Stomach (tissue), 9 donors: Measurements from ENCODE around the gene TTYH3. TPM values are rescaled to one million over a fixed set of nuclear protein-coding genes. Genes with fewer than 3 reads are reported as not detected.

Experiments
- DNase-seq, 2 donors: peaks; one replicate each; pipeline versions ENCODE4 v3.0.0 to v3.0.0-alpha.2; 2013 to 2019
- H3K27ac ChIP-seq, 5 donors: fragments of 200-600 bp in 4 of 5; sonication (generic) in 4 of 5; one replicate each; pipeline ENCODE4 v1.5.1; 2013 to 2019; ENCODE audit warnings: mild to moderate bottlenecking in 1 of 5, moderate library complexity in 1 of 5
- H3K27me3 ChIP-seq, 3 donors: fragments of 200-600 bp; sonication (generic); one replicate each; pipeline ENCODE4 v1.5.1; 2017 to 2019; ENCODE audit warnings: mixed run types in 1 of 3
- H3K36me3 ChIP-seq, 4 donors: fragments of 200-600 bp; sonication (generic); 1 replicate in 3 of 4; 2 replicates in 1 of 4; pipeline ENCODE4 v1.5.1; 2016 to 2019
- H3K4me1 ChIP-seq, 4 donors: fragments of 200-600 bp; sonication (generic); one replicate each; pipeline ENCODE4 v1.5.1; 2016 to 2019
- H3K4me3 ChIP-seq, 4 donors: fragments of 200-600 bp; sonication (generic) in 3 of 4; one replicate each; pipeline ENCODE4 v1.5.1; 2016 to 2019; ENCODE audit warnings: mild to moderate bottlenecking in 1 of 4
- H3K9me3 ChIP-seq, 4 donors: fragments of 200-600 bp; sonication (generic); one replicate each; pipeline ENCODE4 v1.5.1; 2016 to 2019
- EP300 ChIP-seq: sonication (generic); formaldehyde crosslinking; IDR thresholded peaks from one replicate; pipeline ENCODE4 v1.6.1; 2017; ENCODE audit warnings: antibody characterized with exemption
- POLR2A ChIP-seq, 4 donors: fragments of 450-650 bp; IDR thresholded peaks; one replicate each; pipeline ENCODE4 v1.6.1; 2016; ENCODE audit warnings: antibody characterized with exemption in 4 of 4, control low read depth in 2 of 4, mild to moderate bottlenecking in 1 of 4, moderate library complexity in 1 of 4
- POLR2AphosphoS5 ChIP-seq, 3 donors: sonication (generic); formaldehyde crosslinking; IDR thresholded peaks; one replicate each; pipeline ENCODE4 v1.6.1; 2016; ENCODE audit warnings: antibody characterized with exemption in 3 of 3
- WGBS, 5 donors: extraction: QIAGEN DNeasy Blood & Tissue Kit in 3 of 5; methylation state at CpG; one replicate each; pipeline versions ENCODE4 v1.1.5 to v1.1.7; 2013 to 2018; 5-methylcytosine and 5-hydroxymethylcytosine counted together
- intact Hi-C: fragments of 100-400 bp; cut with DNase I; formaldehyde crosslinking; loops from one replicate; pipeline ENCODE4 v1.15.1; 2023; ENCODE audit warnings: low total_unique reads
- polyA plus RNA-seq, 3 donors: library from polyadenylated mRNA; stranded (reverse); fragments of 200-250 nt; gene quantifications; one replicate each; pipeline ENCODE4 v1.2.3, GENCODE V29; 2013
- total RNA-seq, 5 donors: library from RNA; depleted of rRNA; stranded (reverse); fragments of >200 nt; gene quantifications; one replicate each; pipeline versions ENCODE4 v1.1.0 to v1.2.3, GENCODE V29; 2014 to 2016
- TF ChIP-seq, protein P1 (sequence below), 7 experiments: fragments of 450-650 bp in 4 of 7; fragments of 200-600 bp in 3 of 7; sonication (generic) in 3 of 7; IDR thresholded peaks; one replicate each; pipeline ENCODE4 v1.5.1; 2016 to 2019; ENCODE audit warnings: antibody characterized with exemption in 7 of 7, control low read depth in 2 of 7, mild to moderate bottlenecking in 1 of 7
- donor health status: healthy with polysubstance abuse.
- donor health status: Bipolar disorder and iron deficiency.
- donor health status: healthy.

TTYH3 gene
- total and polyA plus RNA-seq, 8 donors, result 4.1 to 79.1 (median 16.2) TPM

DNA sequence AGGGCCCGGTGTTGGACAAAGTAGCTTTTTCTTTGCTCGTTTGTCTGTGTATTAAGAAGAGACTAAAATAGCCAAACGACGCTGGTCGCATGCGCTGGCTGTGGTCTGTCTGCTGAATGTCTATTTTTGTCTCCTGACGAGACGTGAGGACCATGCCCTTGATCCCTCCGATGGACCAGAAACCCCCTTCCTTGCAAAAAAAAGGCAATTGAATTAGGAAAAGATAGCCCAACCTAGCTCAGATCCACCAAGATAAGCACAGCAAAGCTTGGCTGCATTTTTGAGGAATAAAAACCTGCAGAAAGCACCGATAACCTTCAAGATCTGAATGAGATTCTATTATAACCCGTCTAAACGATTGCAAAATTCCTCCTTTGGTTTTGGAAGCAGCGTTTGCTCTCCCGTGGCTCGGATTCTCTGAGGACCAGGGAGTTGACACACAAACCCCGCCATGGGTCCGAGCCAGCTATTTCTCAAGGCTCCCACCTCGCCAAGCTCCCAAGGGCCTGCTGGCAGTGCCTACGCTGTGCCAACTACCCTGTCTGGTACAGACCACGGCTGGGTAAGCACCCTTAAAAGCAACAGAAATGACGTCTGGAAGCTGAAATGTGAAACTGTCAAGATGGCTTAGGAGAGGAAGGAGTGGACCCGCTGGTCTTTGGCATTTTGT, 17.7 kb upstream of the TTYH3 start:
- peak; percentile 31 to 60 (median 36) for TF ChIP-seq POLR2AphosphoS5 (IDR thresholded peaks at IDR 0.05)
- TF ChIP-seq EP300, result no peak
- TF ChIP-seq, protein P1, sequence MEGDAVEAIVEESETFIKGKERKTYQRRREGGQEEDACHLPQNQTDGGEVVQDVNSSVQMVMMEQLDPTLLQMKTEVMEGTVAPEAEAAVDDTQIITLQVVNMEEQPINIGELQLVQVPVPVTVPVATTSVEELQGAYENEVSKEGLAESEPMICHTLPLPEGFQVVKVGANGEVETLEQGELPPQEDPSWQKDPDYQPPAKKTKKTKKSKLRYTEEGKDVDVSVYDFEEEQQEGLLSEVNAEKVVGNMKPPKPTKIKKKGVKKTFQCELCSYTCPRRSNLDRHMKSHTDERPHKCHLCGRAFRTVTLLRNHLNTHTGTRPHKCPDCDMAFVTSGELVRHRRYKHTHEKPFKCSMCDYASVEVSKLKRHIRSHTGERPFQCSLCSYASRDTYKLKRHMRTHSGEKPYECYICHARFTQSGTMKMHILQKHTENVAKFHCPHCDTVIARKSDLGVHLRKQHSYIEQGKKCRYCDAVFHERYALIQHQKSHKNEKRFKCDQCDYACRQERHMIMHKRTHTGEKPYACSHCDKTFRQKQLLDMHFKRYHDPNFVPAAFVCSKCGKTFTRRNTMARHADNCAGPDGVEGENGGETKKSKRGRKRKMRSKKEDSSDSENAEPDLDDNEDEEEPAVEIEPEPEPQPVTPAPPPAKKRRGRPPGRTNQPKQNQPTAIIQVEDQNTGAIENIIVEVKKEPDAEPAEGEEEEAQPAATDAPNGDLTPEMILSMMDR (IDR thresholded peaks at IDR 0.05), result no peak
- no peak for TF ChIP-seq POLR2A (IDR thresholded peaks at IDR 0.05)

DNA sequence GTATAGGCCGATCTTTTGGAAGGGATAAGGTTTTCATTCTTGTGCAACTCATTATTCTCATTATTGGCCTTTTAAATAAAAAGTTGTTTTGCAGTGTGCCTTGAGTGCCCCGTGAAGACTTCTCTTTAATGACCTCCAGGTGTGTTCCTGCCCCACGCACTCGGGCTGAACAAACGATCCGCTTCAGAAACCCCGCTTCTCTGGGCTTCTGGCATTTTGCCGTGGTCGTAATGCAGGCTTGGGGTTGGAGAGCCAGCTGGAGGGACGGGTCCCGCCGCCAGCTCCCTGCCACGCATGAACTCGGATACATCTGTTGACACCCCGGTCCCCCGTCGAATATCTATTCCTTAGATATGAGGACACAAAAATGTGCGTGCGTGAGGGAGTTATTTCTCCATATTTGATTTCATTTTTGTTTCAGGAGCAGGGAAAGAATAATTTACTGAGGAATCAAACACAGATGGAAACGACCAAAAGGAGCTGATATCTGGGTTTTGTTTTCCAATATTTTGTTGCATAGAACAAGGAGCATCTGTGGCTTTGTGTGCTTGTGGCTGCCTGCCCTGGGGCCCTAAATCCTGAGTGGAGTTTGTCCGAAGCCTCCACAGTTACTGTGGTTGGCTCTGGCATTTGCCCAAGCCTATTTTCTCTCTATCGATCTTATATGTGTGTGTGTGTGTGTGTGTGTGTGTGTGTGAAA, 17.0 kb upstream of the TTYH3 start:
- peak overlapping the region in 1 of 5 donors; percentile 57 for H3K27ac ChIP-seq
- H3K27me3 ChIP-seq, result no peaks in the 10 kb centered on the region
- H3K9me3 ChIP-seq, result no peaks in the 10 kb centered on the region
- WGBS, 5 donors, result 62 to 77% (median 75%) methylated on average over 22 of the region's 22 CpGs
- DNase-seq, result peak in 1 of 2 donors; percentile 46
- H3K4me1 ChIP-seq, result peaks cover 16 to 60% (median 38%) of the 10 kb centered on the region in 4 donors
- peaks cover 0 to 17% (median 12%) of the 10 kb centered on the region in 4 donors for H3K36me3 ChIP-seq
- intact Hi-C loops, result no loop called here
- H3K4me3 ChIP-seq, result no peak overlapping the region
- TF ChIP-seq POLR2A (IDR thresholded peaks at IDR 0.05), result no peak
- TF ChIP-seq, protein P1 (IDR thresholded peaks at IDR 0.05), result no peak
- no peak for TF ChIP-seq POLR2AphosphoS5 (IDR thresholded peaks at IDR 0.05)
- no peak for TF ChIP-seq EP300

More for the DNA sequence above, 17.7 kb upstream of the TTYH3 start:
- Histone ChIP-seq H3K36me3 (peaks cover 0 to 17% (median 13%) of the 10 kb centered on the region in 4 donors), H3K4me3 (no peak overlapping the region), H3K27me3 (no peaks in the 10 kb centered on the region), H3K4me1 (peaks cover 16 to 55% (median 36%) of the 10 kb centered on the region in 4 donors), H3K9me3 (no peaks in the 10 kb centered on the region), H3K27ac (peak overlapping the region in 1 of 5 donors; percentile 57)
- DNase-seq, result peak in 1 of 2 donors; percentile 49
- WGBS, 5 donors, result 50 to 72% (median 68%) methylated on average over 22 of the region's 22 CpGs
- intact Hi-C loops, result no loop called here

DNA sequence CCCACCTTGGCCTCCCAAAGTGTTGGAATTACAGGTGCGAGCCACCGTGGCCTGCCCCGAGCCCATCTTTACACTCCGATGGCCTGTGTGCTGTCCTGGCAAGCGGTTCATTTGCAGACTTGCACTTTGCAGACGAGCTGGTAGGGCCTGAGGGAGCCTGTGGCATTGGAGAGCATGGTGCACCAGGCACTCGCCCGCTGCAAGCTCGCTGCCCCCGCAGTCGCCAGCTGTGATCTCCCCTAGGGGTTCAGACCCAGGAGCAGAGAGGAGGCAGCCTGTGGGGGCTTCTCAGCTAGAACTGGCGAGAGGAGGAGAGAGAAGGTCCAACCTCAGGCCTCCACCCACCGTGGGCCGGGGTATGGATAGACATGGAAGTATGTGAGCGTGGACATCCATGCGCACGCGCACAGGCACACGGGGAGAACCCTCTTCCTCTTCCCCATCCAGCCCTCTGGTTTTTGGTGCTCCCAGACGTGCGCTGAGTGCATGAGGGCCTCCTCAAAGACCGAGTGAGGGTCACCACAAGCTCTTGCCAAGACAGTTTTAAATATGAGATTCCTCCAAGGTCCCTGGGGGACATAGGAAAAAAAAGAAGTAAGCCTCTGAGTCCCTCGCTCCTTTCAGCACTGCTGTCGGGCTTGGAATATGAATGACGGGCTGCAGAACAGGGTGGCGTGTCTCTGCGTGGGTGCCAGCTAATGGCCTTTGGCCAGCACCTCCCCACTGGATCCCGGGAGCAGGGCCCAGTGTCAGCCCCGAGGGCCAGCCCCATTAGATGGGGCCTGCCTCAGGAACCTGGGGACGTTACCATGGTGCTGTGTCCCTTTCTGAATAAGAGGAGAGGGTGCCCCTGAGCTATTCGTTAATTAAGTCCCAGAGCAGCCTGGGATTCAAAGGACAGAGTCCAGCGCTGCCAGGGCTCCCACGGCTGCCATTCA, 15.1 kb upstream of the TTYH3 start:
- Histone ChIP-seq H3K9me3 (no peaks in the 10 kb centered on the region), H3K4me3 (no peak overlapping the region), H3K4me1 (peaks cover 23 to 68% (median 47%) of the 10 kb centered on the region in 4 donors), H3K27ac (no peak overlapping the region), H3K27me3 (no peaks in the 10 kb centered on the region), H3K36me3 (no peaks in the 10 kb centered on the region)
- DNase-seq, result peak in 1 of 2 donors; percentile 61
- intact Hi-C loops, result no loop called here
- 72 to 79% (median 73%) methylated on average over 28 to 33 of the region's 33 CpGs for WGBS, 5 donors
- no peak for TF ChIP-seq POLR2A (IDR thresholded peaks at IDR 0.05)

DNA sequence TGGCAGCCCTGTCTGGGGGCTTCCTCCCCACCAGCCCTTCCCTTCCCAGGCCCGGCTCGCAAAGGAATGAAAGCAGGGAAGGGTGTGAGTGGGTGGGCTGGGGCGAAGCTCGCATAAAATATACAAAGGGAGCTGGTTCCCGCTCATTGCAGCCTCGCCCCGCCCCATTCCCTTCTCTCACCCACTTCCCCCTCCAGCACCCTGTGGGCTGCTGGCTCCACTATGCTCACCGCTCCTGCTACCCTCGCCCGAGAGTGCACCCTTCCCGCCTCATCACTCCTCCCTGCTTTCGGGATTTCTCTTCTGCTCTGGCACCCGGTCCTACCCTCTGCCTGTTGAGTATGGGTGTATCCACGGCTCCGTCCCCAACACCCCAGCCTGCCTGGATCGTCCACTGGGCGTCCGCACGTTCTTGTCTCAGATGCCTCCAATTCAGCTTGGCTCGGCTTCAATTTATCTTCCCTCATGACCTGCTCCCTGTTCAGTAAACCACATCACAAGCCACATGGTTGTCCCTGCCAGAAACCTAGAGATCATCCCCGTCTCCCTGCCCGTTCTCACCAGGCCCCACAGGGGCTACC, 14.4 kb upstream of the TTYH3 start:
- Histone ChIP-seq H3K4me3 (no peak overlapping the region), H3K27me3 (no peaks in the 10 kb centered on the region), H3K4me1 (peaks cover 31 to 74% (median 54%) of the 10 kb centered on the region in 4 donors), H3K9me3 (no peaks in the 10 kb centered on the region), H3K36me3 (no peaks in the 10 kb centered on the region), H3K27ac (no peak overlapping the region)
- TF ChIP-seq, protein P1 (IDR thresholded peaks at IDR 0.05), result no peak
- TF ChIP-seq EP300 (no peak), POLR2AphosphoS5 (IDR thresholded peaks at IDR 0.05) (no peak), POLR2A (IDR thresholded peaks at IDR 0.05) (no peak)
- intact Hi-C loops, result no loop called here
- 34 to 44% (median 36%) methylated on average over 22 of the region's 22 CpGs for WGBS, 5 donors
- DNase-seq, result peak in 1 of 2 donors; percentile 57
